ENCODE data around the gene CWC25.

The CWC25 gene

DNA sequence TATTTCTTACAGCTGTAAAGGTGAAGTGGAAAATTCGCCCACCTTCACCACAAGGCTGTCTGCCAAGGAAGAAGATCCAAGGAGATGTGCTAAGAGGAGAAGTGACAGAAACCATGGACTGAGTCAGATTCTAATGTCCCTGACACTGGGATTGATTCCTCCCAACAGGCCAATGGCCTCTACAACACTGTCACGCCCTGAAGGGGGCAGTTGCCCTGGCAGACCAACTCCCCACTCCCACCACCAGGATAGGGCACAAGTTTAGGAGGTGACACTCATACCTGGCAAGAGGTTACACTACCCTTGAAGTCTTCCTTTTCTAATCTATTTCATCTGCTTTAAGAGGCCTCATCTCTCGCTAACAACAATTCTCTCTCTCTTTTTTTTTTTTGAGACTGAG, 41.9 kb downstream of the CWC25 start:
- in situ Hi-C loops (cut with MboI; ENCODE audit: low sequenced_read_pairs, unreplicated experiment) = no loop called here
- TF ChIP-seq CTCF (IDR thresholded peaks at IDR 0.05; ENCODE audit: borderline replicate concordance, control extremely low read depth, extremely low read depth, insufficient read depth, missing control alignments) = no peak
- DNase-seq (ENCODE audit: low spot score) = no peak

- in situ Hi-C loops (cut with MboI; ENCODE audit: low sequenced_read_pairs, unreplicated experiment) = no loop called here
- DNase-seq (ENCODE audit: low spot score) = no peak
- TF ChIP-seq CTCF (IDR thresholded peaks at IDR 0.05; ENCODE audit: borderline replicate concordance, control extremely low read depth, extremely low read depth, insufficient read depth, missing control alignments) = no peak
These were observed 45.0 kb downstream of the CWC25 start for GRCh38 chr17:38779965-38780752.

- DNase-seq (ENCODE audit: low spot score) = no peak
- no peak for TF ChIP-seq CTCF (IDR thresholded peaks at IDR 0.05; ENCODE audit: borderline replicate concordance, control extremely low read depth, extremely low read depth, insufficient read depth, missing control alignments)
- in situ Hi-C loops (cut with MboI; ENCODE audit: low sequenced_read_pairs, unreplicated experiment) = no loop called here
These were observed 47.4 kb downstream of the CWC25 start for GRCh38 chr17:38777641-38778250.

- in situ Hi-C loops (cut with MboI; ENCODE audit: low sequenced_read_pairs, unreplicated experiment) = no loop called here
- TF ChIP-seq CTCF (IDR thresholded peaks at IDR 0.05; ENCODE audit: borderline replicate concordance, control extremely low read depth, extremely low read depth, insufficient read depth, missing control alignments) = no peak
- no peak for DNase-seq (ENCODE audit: low spot score)
These were observed 51.9 kb downstream of the CWC25 start for GRCh38 chr17:38773258-38773657.

- TF ChIP-seq CTCF (IDR thresholded peaks at IDR 0.05; ENCODE audit: borderline replicate concordance, control extremely low read depth, extremely low read depth, insufficient read depth, missing control alignments) = no peak
- in situ Hi-C loops (cut with MboI; ENCODE audit: low sequenced_read_pairs, unreplicated experiment) = no loop called here
- no peak for DNase-seq (ENCODE audit: low spot score)
These were observed 56.7 kb downstream of the CWC25 start for GRCh38 chr17:38768417-38768816.

- in situ Hi-C loops (cut with MboI; ENCODE audit: low sequenced_read_pairs, unreplicated experiment) = no loop called here
- TF ChIP-seq CTCF (IDR thresholded peaks at IDR 0.05; ENCODE audit: borderline replicate concordance, control extremely low read depth, extremely low read depth, insufficient read depth, missing control alignments) = no peak
- DNase-seq (ENCODE audit: low spot score) = no peak
These were observed 58.8 kb downstream of the CWC25 start for GRCh38 chr17:38766341-38766740.
